ENCODE results near the gene FOXE1. TPM values are rescaled to one million over a fixed set of nuclear protein-coding genes. Genes with fewer than 3 reads are reported as not detected.

FOXE1 gene
- total and polyA plus RNA-seq, 2 donors = 0.24 to 4.4 TPM

DNA sequence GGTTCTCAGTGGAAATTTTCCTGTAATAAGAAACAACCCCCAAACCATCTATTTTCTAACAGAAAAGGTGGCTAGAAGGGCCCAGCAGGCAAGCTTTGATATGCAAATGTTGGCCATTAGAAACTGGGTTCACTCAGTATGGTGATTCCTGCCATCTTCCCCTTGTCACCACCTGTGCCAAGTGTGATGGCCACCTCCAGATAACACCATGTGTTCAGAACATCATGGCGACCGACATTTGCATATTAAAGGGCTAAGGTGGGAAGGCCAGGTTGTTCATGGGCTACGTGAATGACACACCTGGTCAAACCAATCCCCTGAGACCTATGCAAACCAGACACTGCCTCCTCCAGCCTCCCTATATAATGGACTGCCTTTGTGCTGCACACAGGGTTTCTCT, 20.4 kb downstream of the FOXE1 start:
- Histone ChIP-seq H3K36me3 (ENCODE audit: control insufficient read depth in 2 of 2, insufficient read depth in 2 of 2, low read length in 1 of 2) (no peaks in the 10 kb centered on the region), H3K9me3 (ENCODE audit: control insufficient read depth in 2 of 2, insufficient read depth in 1 of 2, low read length in 1 of 2) (no peaks in the 10 kb centered on the region), H3K4me1 (ENCODE audit: control insufficient read depth in 2 of 2, insufficient read depth in 2 of 2, low read length in 2 of 2) (no peaks in the 10 kb centered on the region), H3K4me3 (ENCODE audit: low read length in 2 of 2) (no peak overlapping the region), H3K27ac (ENCODE audit: low read depth in 1 of 2, low read length in 1 of 2) (no peak overlapping the region), H3K27me3 (ENCODE audit: control insufficient read depth in 2 of 2, insufficient read depth in 1 of 2, low read length in 1 of 2) (peaks cover 0 to 17% of the 10 kb centered on the region in 2 donors)
- no peak for DNase-seq (ENCODE audit: low read depth in 6 of 9, low spot score in 9 of 9)
- WGBS = 96% methylated on average over 3 of the region's 3 CpGs

DNA sequence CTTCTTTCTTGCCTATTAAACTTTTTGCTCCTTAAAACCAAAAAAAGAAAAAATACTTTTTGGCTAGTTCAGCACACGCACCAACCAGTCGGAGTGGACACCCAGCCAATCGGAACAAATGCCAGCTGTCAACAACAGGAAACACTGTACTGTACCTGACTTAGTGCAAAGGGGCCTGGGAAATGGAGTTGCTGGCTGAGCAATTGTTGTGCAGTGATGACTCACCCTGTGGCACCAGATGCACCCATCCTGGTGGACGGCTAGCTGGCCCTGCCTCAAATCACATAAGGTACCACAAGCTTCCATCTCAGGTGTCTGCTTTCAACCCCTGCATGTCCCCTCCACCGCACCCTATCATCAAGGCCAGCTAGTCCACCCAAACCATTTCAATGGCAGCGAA, 20.9 kb downstream of the FOXE1 start:
- DNase-seq (ENCODE audit: low read depth in 6 of 9, low spot score in 9 of 9) = no peak
- Histone ChIP-seq H3K27ac (ENCODE audit: low read depth in 1 of 2, low read length in 1 of 2) (no peak overlapping the region), H3K4me1 (ENCODE audit: control insufficient read depth in 2 of 2, insufficient read depth in 2 of 2, low read length in 2 of 2) (no peaks in the 10 kb centered on the region), H3K9me3 (ENCODE audit: control insufficient read depth in 2 of 2, insufficient read depth in 1 of 2, low read length in 1 of 2) (no peaks in the 10 kb centered on the region), H3K4me3 (ENCODE audit: low read length in 2 of 2) (no peak overlapping the region), H3K27me3 (ENCODE audit: control insufficient read depth in 2 of 2, insufficient read depth in 1 of 2, low read length in 1 of 2) (peaks cover 0 to 17% of the 10 kb centered on the region in 2 donors), H3K36me3 (ENCODE audit: control insufficient read depth in 2 of 2, insufficient read depth in 2 of 2, low read length in 1 of 2) (no peaks in the 10 kb centered on the region)
- WGBS = 88% methylated on average over 6 of the region's 6 CpGs

DNA sequence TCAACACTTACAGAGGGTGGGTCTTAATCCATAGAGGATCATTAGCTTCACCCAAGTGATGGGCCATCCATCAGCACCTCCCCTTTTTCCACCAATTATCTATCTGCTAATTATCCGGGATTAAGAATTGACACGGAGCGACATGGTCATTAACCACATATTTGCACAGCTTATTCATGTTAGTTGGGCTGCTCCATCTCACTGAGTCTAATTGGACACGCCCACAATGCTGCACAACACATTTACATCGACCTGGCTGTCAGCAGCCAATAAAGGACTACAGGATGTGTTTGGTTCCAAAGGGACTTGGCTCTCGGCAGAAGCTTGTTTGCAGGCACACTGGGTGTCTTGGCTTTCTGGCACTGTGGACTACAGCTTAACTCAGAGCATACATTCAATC, 21.6 kb downstream of the FOXE1 start:
- Histone ChIP-seq H3K4me1 (ENCODE audit: control insufficient read depth in 2 of 2, insufficient read depth in 2 of 2, low read length in 2 of 2) (no peaks in the 10 kb centered on the region), H3K4me3 (ENCODE audit: low read length in 2 of 2) (no peak overlapping the region), H3K9me3 (ENCODE audit: control insufficient read depth in 2 of 2, insufficient read depth in 1 of 2, low read length in 1 of 2) (no peaks in the 10 kb centered on the region), H3K27me3 (ENCODE audit: control insufficient read depth in 2 of 2, insufficient read depth in 1 of 2, low read length in 1 of 2) (peaks cover 0 to 17% of the 10 kb centered on the region in 2 donors), H3K27ac (ENCODE audit: low read depth in 1 of 2, low read length in 1 of 2) (no peak overlapping the region), H3K36me3 (ENCODE audit: control insufficient read depth in 2 of 2, insufficient read depth in 2 of 2, low read length in 1 of 2) (no peaks in the 10 kb centered on the region)
- WGBS = 91% methylated on average over 6 of the region's 6 CpGs
- no peak for DNase-seq (ENCODE audit: low read depth in 6 of 9, low spot score in 9 of 9)

DNA sequence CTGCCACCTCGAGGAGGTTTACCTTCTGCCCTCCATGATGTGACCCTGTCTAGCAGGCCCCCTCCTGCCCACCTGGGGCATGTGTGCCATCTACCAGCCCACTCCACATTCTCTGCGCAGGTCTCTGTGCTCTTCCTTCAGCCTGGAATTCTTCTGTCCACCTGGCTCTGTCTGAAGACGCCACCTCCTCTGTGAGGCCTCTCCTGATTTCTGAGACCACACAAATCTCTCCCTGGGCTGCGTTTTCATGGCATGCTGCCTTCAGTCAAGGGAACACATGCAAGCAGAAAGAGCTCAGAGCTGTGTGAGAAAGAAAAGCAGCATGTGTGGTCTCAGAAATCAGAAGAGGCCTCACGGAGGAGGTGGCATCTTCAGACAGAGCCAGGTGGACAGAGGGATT, 22.1 kb downstream of the FOXE1 start:
- H3K4me1 ChIP-seq (ENCODE audit: control insufficient read depth in 2 of 2, insufficient read depth in 2 of 2, low read length in 2 of 2) = no peaks in the 10 kb centered on the region
- no peak overlapping the region for H3K27ac ChIP-seq (ENCODE audit: low read depth in 1 of 2, low read length in 1 of 2)
- no peaks in the 10 kb centered on the region for H3K36me3 ChIP-seq (ENCODE audit: control insufficient read depth in 2 of 2, insufficient read depth in 2 of 2, low read length in 1 of 2)
- H3K27me3 ChIP-seq (ENCODE audit: control insufficient read depth in 2 of 2, insufficient read depth in 1 of 2, low read length in 1 of 2) = peaks cover 0 to 17% of the 10 kb centered on the region in 2 donors
- WGBS = 97% methylated on average over 5 of the region's 5 CpGs
- no peak for DNase-seq (ENCODE audit: low read depth in 6 of 9, low spot score in 9 of 9)
- H3K4me3 ChIP-seq (ENCODE audit: low read length in 2 of 2) = no peak overlapping the region
- no peaks in the 10 kb centered on the region for H3K9me3 ChIP-seq (ENCODE audit: control insufficient read depth in 2 of 2, insufficient read depth in 1 of 2, low read length in 1 of 2)

DNA sequence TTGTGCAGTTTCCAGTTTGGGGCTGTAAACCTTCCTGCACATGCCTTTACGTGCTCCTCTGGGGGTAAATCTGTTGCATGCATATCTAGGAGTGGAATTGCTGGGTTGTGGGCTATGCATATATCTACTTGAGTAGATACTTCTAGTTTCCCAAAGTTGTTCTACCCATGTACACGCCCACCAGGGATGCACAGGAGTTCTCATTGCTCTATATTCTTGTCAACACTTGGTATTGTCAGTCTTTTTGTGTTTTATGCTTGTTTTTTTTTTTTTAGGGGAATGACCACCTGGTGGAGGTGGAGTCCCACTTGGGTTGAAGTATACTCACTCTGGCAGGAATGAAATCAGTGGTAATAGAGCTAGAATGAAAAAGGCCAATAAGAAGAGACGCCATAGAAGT, 23.0 kb downstream of the FOXE1 start:
- WGBS = 97% methylated on average over 3 of the region's 3 CpGs
- no peak overlapping the region for H3K4me3 ChIP-seq (ENCODE audit: low read length in 2 of 2)
- no peaks in the 10 kb centered on the region for H3K36me3 ChIP-seq (ENCODE audit: control insufficient read depth in 2 of 2, insufficient read depth in 2 of 2, low read length in 1 of 2)
- H3K27me3 ChIP-seq (ENCODE audit: control insufficient read depth in 2 of 2, insufficient read depth in 1 of 2, low read length in 1 of 2) = peaks cover 0 to 15% of the 10 kb centered on the region in 2 donors
- no peak for DNase-seq (ENCODE audit: low read depth in 6 of 9, low spot score in 9 of 9)
- H3K4me1 ChIP-seq (ENCODE audit: control insufficient read depth in 2 of 2, insufficient read depth in 2 of 2, low read length in 2 of 2) = no peaks in the 10 kb centered on the region
- no peaks in the 10 kb centered on the region for H3K9me3 ChIP-seq (ENCODE audit: control insufficient read depth in 2 of 2, insufficient read depth in 1 of 2, low read length in 1 of 2)
- no peak overlapping the region for H3K27ac ChIP-seq (ENCODE audit: low read depth in 1 of 2, low read length in 1 of 2)

DNA sequence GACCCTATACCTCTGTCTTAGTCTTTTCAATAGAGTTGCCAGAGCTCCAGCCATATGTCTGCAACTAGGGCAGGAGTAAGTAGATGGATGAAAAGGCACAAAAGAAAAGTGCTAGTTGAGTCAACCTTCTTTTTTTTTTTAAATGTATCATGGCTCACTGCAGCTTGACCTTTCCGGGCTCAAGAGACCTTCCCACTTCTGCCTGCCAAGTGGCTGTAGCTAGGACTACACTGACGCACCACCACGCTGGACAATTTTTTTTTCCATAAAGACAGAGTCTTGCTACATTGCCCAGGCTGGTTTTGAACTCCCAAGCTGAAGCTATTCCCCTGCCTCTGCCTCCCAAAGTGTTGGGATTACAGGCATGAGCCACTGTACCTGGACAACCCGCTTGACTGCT, 27.3 kb downstream of the FOXE1 start:
- Histone ChIP-seq H3K36me3 (ENCODE audit: control insufficient read depth in 2 of 2, insufficient read depth in 2 of 2, low read length in 1 of 2) (no peaks in the 10 kb centered on the region), H3K4me1 (ENCODE audit: control insufficient read depth in 2 of 2, insufficient read depth in 2 of 2, low read length in 2 of 2) (no peaks in the 10 kb centered on the region), H3K27ac (ENCODE audit: low read depth in 1 of 2, low read length in 1 of 2) (no peak overlapping the region), H3K9me3 (ENCODE audit: control insufficient read depth in 2 of 2, insufficient read depth in 1 of 2, low read length in 1 of 2) (no peaks in the 10 kb centered on the region), H3K27me3 (ENCODE audit: control insufficient read depth in 2 of 2, insufficient read depth in 1 of 2, low read length in 1 of 2) (peaks cover 0 to 14% of the 10 kb centered on the region in 2 donors), H3K4me3 (ENCODE audit: low read length in 2 of 2) (no peak overlapping the region)
- 96% methylated on average over 4 of the region's 4 CpGs for WGBS
- DNase-seq (ENCODE audit: low read depth in 6 of 9, low spot score in 9 of 9) = no peak

DNA sequence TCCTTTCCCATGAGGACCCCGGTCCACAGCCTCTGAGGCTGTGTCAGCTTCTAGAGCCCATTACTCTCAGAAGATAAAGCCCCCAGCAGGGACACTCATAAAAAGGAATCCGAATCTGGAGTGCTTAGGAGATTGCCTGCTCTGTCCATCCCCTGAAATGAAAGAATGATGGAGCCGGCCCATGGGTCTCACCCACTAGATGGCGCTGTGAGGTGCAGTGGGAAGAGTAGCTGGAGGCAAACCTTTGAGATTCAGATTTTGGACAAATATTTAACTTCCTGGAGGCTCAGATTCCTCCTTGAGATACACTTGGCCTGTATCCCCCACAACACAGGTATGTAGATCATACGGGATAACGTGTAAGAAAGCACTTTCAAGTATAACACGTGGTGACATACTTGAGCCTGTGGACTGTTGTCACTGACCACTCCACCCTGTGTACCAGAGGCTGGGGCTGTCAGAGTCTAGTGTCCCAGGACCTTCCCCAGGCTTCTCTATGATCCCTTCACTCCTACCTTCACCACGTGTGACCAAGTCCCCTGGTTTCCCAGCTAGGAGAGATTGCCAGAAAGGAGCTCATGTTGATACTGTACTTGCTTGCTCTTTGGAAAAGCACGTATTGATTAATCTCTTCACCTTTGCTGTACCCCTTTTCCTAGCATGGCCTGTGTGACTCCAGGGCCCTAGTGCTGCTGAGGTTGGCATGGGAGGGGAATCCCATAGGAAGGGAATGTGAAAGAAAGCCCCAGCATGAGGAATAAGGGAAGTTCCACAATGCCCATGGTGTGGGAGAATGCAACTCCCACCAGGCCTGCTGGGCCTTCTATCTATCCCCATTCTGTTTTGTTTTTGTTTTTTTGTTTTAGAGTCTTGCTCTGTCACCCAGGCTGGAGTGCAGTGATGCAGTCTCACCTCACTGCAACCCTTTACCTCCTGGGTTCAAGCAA, 37.2 kb downstream of the FOXE1 start:
- Histone ChIP-seq H3K4me3 (ENCODE audit: low read length in 2 of 2) (no peak overlapping the region), H3K36me3 (ENCODE audit: control insufficient read depth in 2 of 2, insufficient read depth in 2 of 2, low read length in 1 of 2) (no peaks in the 10 kb centered on the region), H3K9me3 (ENCODE audit: control insufficient read depth in 2 of 2, insufficient read depth in 1 of 2, low read length in 1 of 2) (peaks cover 0 to 3% of the 10 kb centered on the region in 2 donors), H3K4me1 (ENCODE audit: control insufficient read depth in 2 of 2, insufficient read depth in 2 of 2, low read length in 2 of 2) (no peaks in the 10 kb centered on the region), H3K27ac (ENCODE audit: low read depth in 1 of 2, low read length in 1 of 2) (no peak overlapping the region), H3K27me3 (ENCODE audit: control insufficient read depth in 2 of 2, insufficient read depth in 1 of 2, low read length in 1 of 2) (peaks cover 0 to 6% of the 10 kb centered on the region in 2 donors)
- DNase-seq (ENCODE audit: low read depth in 6 of 9, low spot score in 9 of 9) = peak in 4 of 9 donors; percentile 19 to 59 (median 42)
- WGBS = 82% methylated on average over 9 of the region's 9 CpGs

DNA sequence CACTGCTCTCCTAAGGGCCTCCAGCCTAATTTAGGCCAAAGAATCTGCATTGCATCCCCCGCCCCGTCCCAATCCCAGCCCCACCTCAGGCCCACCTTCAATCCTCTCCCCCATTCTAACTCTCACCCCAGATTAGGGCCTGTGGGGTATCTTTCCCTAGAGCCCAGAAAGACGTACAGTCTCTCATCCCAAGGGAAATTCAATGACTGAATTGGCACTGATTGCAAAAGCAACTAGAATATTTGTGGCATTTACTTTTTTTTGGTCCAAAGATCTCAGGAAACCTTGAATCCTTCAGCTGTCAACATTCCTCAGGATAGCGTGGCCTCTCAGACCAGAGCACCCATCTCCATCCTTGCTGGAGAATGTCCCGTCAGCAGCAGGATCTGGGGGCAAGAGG, 38.7 kb downstream of the FOXE1 start:
- H3K27me3 ChIP-seq (ENCODE audit: control insufficient read depth in 2 of 2, insufficient read depth in 1 of 2, low read length in 1 of 2) = peaks cover 0 to 4% of the 10 kb centered on the region in 2 donors
- 96% methylated on average over 5 of the region's 5 CpGs for WGBS
- H3K4me1 ChIP-seq (ENCODE audit: control insufficient read depth in 2 of 2, insufficient read depth in 2 of 2, low read length in 2 of 2) = no peaks in the 10 kb centered on the region
- peaks cover 0 to 7% of the 10 kb centered on the region in 2 donors for H3K9me3 ChIP-seq (ENCODE audit: control insufficient read depth in 2 of 2, insufficient read depth in 1 of 2, low read length in 1 of 2)
- no peaks in the 10 kb centered on the region for H3K36me3 ChIP-seq (ENCODE audit: control insufficient read depth in 2 of 2, insufficient read depth in 2 of 2, low read length in 1 of 2)
- no peak overlapping the region for H3K4me3 ChIP-seq (ENCODE audit: low read length in 2 of 2)
- H3K27ac ChIP-seq (ENCODE audit: low read depth in 1 of 2, low read length in 1 of 2) = no peak overlapping the region
- DNase-seq (ENCODE audit: low read depth in 6 of 9, low spot score in 9 of 9) = no peak

DNA sequence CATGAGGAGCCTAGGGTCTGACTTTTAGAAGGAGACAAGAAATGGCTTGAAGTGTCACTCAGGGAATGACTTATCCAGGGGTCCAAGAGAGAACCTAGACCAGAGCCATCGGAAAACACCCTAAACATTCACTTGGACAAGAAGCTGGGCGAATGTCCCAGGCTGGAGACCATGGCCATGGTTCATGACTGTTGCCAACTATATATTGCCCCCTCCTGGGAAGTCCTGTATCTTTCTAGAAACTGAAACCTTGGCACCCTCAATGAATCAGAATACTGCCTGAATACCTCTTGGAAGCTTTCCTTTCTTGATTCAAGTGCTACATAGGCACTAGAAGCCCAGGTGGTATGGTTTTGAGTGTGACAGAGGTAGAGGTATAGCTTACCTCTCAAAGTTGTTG, 39.4 kb downstream of the FOXE1 start:
- DNase-seq (ENCODE audit: low read depth in 6 of 9, low spot score in 9 of 9) = no peak
- Histone ChIP-seq H3K27ac (ENCODE audit: low read depth in 1 of 2, low read length in 1 of 2) (no peak overlapping the region), H3K36me3 (ENCODE audit: control insufficient read depth in 2 of 2, insufficient read depth in 2 of 2, low read length in 1 of 2) (no peaks in the 10 kb centered on the region), H3K9me3 (ENCODE audit: control insufficient read depth in 2 of 2, insufficient read depth in 1 of 2, low read length in 1 of 2) (peaks cover 0 to 7% of the 10 kb centered on the region in 2 donors), H3K27me3 (ENCODE audit: control insufficient read depth in 2 of 2, insufficient read depth in 1 of 2, low read length in 1 of 2) (no peaks in the 10 kb centered on the region), H3K4me3 (ENCODE audit: low read length in 2 of 2) (no peak overlapping the region), H3K4me1 (ENCODE audit: control insufficient read depth in 2 of 2, insufficient read depth in 2 of 2, low read length in 2 of 2) (no peaks in the 10 kb centered on the region)
- 93% methylated on average over 2 of the region's 2 CpGs for whole genome bisulfite sequencing

Data from thymus (tissue), 11 donors.